Thyroid gland (tissue), 4 donors: ENCODE data around the gene MYPN.

ENCODE experiments used
- CTCF ChIP-seq, 6 experiments: fragments of 200-600 bp in 3 of 6; fragments of 450-650 bp in 3 of 6; sonication (generic) in 3 of 6; IDR thresholded peaks; one replicate each; pipeline ENCODE4 v1.5.1; 2016 to 2019; ENCODE audit warnings: antibody characterized with exemption in 6 of 6, mild to moderate bottlenecking in 2 of 6, inconsistent platforms in 1 of 6, moderate library complexity in 1 of 6
- POLR2A ChIP-seq, 2 donors: fragments of 450-650 bp; IDR thresholded peaks; one replicate each; pipeline ENCODE4 v1.6.1; 2017; ENCODE audit warnings: antibody characterized with exemption in 2 of 2, mild to moderate bottlenecking in 2 of 2, moderate library complexity in 1 of 2

- TF ChIP-seq POLR2A (IDR thresholded peaks at IDR 0.05) (no peak), CTCF (IDR thresholded peaks at IDR 0.05) (no peak)
These were observed 35.1 kb upstream of the MYPN start for GRCh38 chr10:68074031-68074774.
